Gastroesophageal sphincter (tissue), 4 donors: ENCODE data around the gene ZMAT5. TPM values are rescaled to one million over a fixed set of nuclear protein-coding genes. Genes with fewer than 3 reads are reported as not detected.

Source experiments
- ATAC-seq: fragments of 150-250 bp; one replicate; pipeline ENCODE4 v1.9.1; 2016; ENCODE audit warnings: mild to moderate bottlenecking, moderate library complexity
- H3K27ac ChIP-seq, 4 donors: fragments of 200-600 bp; sonication (generic) in 3 of 4; 1 replicate in 3 of 4; 2 replicates in 1 of 4; pipeline ENCODE4 v1.5.1; 2016 to 2019
- H3K27me3 ChIP-seq: fragments of 200-600 bp; sonication (generic); one replicate; pipeline ENCODE4 v1.5.1; 2019
- H3K36me3 ChIP-seq, 2 donors: fragments of 200-600 bp; sonication (generic); one replicate each; pipeline ENCODE4 v1.5.1; 2019; ENCODE audit warnings: control low read depth in 1 of 2
- H3K4me1 ChIP-seq, 3 donors: fragments of 200-600 bp; sonication (generic); 1 replicate in 2 of 3; 2 replicates in 1 of 3; pipeline ENCODE4 v1.5.1; 2016 to 2019; ENCODE audit warnings: control low read depth in 2 of 3
- H3K4me3 ChIP-seq, 2 donors: fragments of 200-600 bp; sonication (generic); one replicate each; pipeline ENCODE4 v1.5.1; 2019; ENCODE audit warnings: mild to moderate bottlenecking in 1 of 2, moderate library complexity in 1 of 2
- H3K9me3 ChIP-seq, 3 donors: fragments of 200-600 bp; sonication (generic); one replicate each; pipeline ENCODE4 v1.5.1; 2017 to 2019; ENCODE audit warnings: control low read depth in 2 of 3
- CTCF ChIP-seq, 4 experiments: fragments of 200-600 bp in 2 of 4; fragments of 450-650 bp in 2 of 4; sonication (generic) in 1 of 4; IDR thresholded peaks; one replicate each; pipeline ENCODE4 v1.5.1; 2017 to 2019; ENCODE audit warnings: antibody characterized with exemption in 4 of 4, mild to moderate bottlenecking in 2 of 4, moderate library complexity in 2 of 4
- EP300 ChIP-seq: sonication (generic); formaldehyde crosslinking; IDR thresholded peaks from one replicate; pipeline ENCODE4 v1.6.1; 2017; ENCODE audit warnings: antibody characterized with exemption, mild to moderate bottlenecking
- POLR2A ChIP-seq, 2 donors: fragments of 450-650 bp; IDR thresholded peaks; one replicate each; pipeline ENCODE4 v1.6.1; 2017; ENCODE audit warnings: antibody characterized with exemption in 2 of 2, mild to moderate bottlenecking in 2 of 2, moderate library complexity in 1 of 2
- POLR2AphosphoS5 ChIP-seq: sonication (generic); formaldehyde crosslinking; IDR thresholded peaks from one replicate; pipeline ENCODE4 v1.6.1; 2017; ENCODE audit warnings: antibody characterized with exemption
- WGBS, 2 donors: methylation state at CpG; one replicate each; pipeline ENCODE4 v1.1.5; 2018; ENCODE audit warnings: low coverage in 1 of 2; 5-methylcytosine and 5-hydroxymethylcytosine counted together
- total RNA-seq, 4 donors: library from RNA; depleted of rRNA; stranded (reverse); fragments of >200 nt; gene quantifications; one replicate each; pipeline ENCODE4 v1.1.0, GENCODE V29; 2016

Gene ZMAT5
- total RNA-seq, 4 donors from 2014 or later, result 10.6 to 26.5 (median 17.1) TPM

GRCh38 chr22:29768052-29768693 lies 1.4 kb upstream of the ZMAT5 start:
- no peaks in the 10 kb centered on the region for H3K27me3 ChIP-seq
- H3K27ac ChIP-seq, result peak overlapping the region; percentile 89 to 92 (median 90)
- no peak for ATAC-seq
- peaks cover 0 to 34% of the 10 kb centered on the region in 2 donors for H3K36me3 ChIP-seq
- peaks cover 2 to 37% (median 16%) of the 10 kb centered on the region in 3 donors for H3K4me1 ChIP-seq
- H3K9me3 ChIP-seq, result no peaks in the 10 kb centered on the region
- 6 to 40% methylated on average over 3 to 6 of the region's 6 CpGs for WGBS, 2 donors
- peak overlapping the region; percentile 78 to 97 for H3K4me3 ChIP-seq
- TF ChIP-seq POLR2AphosphoS5 (no peak), CTCF (IDR thresholded peaks at IDR 0.05) (no peak), POLR2A (IDR thresholded peaks at IDR 0.05) (no peak), EP300 (no peak)

DNA sequence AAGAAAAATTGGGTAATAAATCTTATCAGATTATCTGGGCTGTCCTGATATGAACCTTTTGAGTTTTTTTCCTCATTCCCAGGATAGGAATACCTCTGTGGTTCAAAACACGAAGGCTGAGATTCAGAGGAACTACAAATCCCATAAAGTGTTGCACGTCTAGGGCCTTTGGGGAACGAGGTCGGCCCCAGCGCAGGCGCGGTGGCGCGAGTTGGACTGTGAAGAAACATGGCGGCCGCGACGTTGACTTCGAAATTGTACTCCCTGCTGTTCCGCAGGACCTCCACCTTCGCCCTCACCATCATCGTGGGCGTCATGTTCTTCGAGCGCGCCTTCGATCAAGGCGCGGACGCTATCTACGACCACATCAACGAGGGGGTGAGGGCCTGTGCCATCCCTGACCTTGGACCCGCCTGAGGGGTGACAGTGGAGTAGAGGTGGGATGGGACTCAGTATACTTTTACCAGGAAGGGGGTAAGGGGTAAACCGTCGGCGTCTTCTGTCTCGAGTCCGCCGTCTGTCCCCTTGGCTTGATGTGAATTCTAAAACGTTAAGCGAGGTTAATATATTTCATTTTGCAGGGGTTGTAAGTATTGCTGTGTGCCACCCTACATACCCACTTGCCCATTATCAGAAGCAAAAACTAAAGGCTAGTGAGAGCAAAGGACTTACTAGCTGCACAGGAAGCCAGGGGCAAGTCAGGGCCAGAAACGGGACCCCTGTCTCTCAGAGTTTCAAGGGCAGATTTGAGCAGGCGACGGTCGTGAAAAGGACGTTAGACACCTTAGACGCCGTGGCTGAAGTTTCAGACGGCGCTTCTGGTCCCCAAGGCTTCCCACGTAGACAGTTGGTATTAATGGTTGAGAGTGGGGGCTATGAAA lies 604 bp upstream of the ZMAT5 start, which contains the start of gene UQCR10:
TSS of gene UQCR10 (plus strand) at position 199 of the 881 bp plus-strand sequence. CDS start at position 229, 30 bp downstream.
- WGBS, 2 donors, result 0% methylated on average over 17 to 24 of the region's 46 CpGs
- Histone ChIP-seq H3K27me3 (no peaks in the 10 kb centered on the region), H3K27ac (peak within 1 kb of the TSS; percentile 89 to 92 (median 90)), H3K4me3 (peak within 1 kb of the TSS; percentile 78 to 97), H3K4me1 (peaks cover 2 to 37% (median 16%) of the 10 kb centered on the region in 3 donors), H3K9me3 (no peaks in the 10 kb centered on the region), H3K36me3 (peaks cover 0 to 34% of the 10 kb centered on the region in 2 donors)
- TF ChIP-seq CTCF (IDR thresholded peaks at IDR 0.05), result no peak
- peak; percentile 52 for TF ChIP-seq POLR2AphosphoS5
- no peak for TF ChIP-seq EP300
- TF ChIP-seq POLR2A (IDR thresholded peaks at IDR 0.05), result peak; percentile 22 to 44
- peak; percentile 95 for ATAC-seq

GRCh38 chr22:29765905-29766631 lies 739 bp downstream of the ZMAT5 start:
- WGBS, 2 donors, result 37 to 71% methylated on average over 8 to 12 of the region's 15 CpGs
- Histone ChIP-seq H3K4me1 (peaks cover 2 to 37% (median 16%) of the 10 kb centered on the region in 3 donors), H3K27ac (peak overlapping the region in 3 of 4 donors; percentile 89 to 90 (median 90)), H3K9me3 (no peaks in the 10 kb centered on the region), H3K36me3 (peaks cover 0 to 26% of the 10 kb centered on the region in 2 donors), H3K4me3 (peak overlapping the region; percentile 78 to 97), H3K27me3 (no peaks in the 10 kb centered on the region)
- TF ChIP-seq CTCF (IDR thresholded peaks at IDR 0.05), result no peak
- no peak for TF ChIP-seq EP300
- no peak for TF ChIP-seq POLR2A (IDR thresholded peaks at IDR 0.05)
- TF ChIP-seq POLR2AphosphoS5, result no peak
- ATAC-seq, result no peak

DNA sequence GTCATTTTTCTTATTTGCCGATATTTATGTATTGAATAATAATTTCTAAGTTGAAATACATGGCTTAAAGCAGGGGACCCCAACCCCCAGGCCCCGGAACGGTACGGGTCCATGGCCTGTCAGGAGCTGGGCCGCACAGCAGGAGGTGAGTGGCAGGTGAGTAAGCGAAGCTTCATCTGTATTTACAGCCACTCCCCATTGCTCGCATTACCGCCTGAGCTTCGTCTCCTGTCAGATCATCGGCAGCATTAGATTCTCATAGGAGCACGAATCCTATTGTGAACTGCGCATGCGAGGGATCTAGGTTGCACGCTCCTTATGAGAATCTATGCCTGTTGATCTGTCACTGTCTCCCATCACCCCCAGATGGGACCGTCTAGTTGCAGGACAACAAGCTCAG lies 4.5 kb downstream of the ZMAT5 start:
- Histone ChIP-seq H3K4me1 (peaks cover 0 to 22% (median 5%) of the 10 kb centered on the region in 3 donors), H3K4me3 (no peak overlapping the region), H3K27ac (no peak overlapping the region), H3K27me3 (no peaks in the 10 kb centered on the region), H3K36me3 (no peaks in the 10 kb centered on the region), H3K9me3 (no peaks in the 10 kb centered on the region)
- ATAC-seq, result no peak
- WGBS, 2 donors, result 70 to 80% methylated on average over 11 to 13 of the region's 15 CpGs
- TF ChIP-seq POLR2AphosphoS5, result no peak
- TF ChIP-seq EP300, result no peak
- no peak for TF ChIP-seq POLR2A (IDR thresholded peaks at IDR 0.05)
- no peak for TF ChIP-seq CTCF (IDR thresholded peaks at IDR 0.05)
